Sciatic nerve (tissue), 2 donors: ENCODE data around the gene USHBP1. TPM values are rescaled to one million over a fixed set of nuclear protein-coding genes. Genes with fewer than 3 reads are reported as not detected.
"Not testable (repeated sequence)": the region's sequence is repeated elsewhere in the genome, so short reads cannot be mapped to it uniquely, and the experiment has no call there.

ENCODE experiments used
- ATAC-seq: fragments of 200-7000 bp; cut with Tn5 transposase; one replicate; pipeline ENCODE4 v1.9.1; 2020; ENCODE audit warnings: mild to moderate bottlenecking, moderate library complexity
- DNase-seq: peaks from one replicate; pipeline ENCODE4 v3.0.0-alpha.2; 2020; ENCODE audit warnings: low spot score
- intact Hi-C: fragments of 100-400 bp; cut with DNase I; formaldehyde crosslinking; loops from one replicate; pipeline ENCODE4 v1.14.2; 2022
- total RNA-seq: library from RNA; stranded (reverse); fragmentation: NEBNext Ultra II Directional; extraction: Animal tissue kit (Norgen Biotek cat#: 25700); gene quantifications from one replicate; pipeline ENCODE4 v1.2.1, GENCODE V29; 2021
- donor health status: DM: no; HTN: no; CAD: no.
- donor health status: DM: no; HTN: no; CAD: no.

The USHBP1 gene
- total RNA-seq, 1 donor from 2014 or later = 9.6 TPM

DNA sequence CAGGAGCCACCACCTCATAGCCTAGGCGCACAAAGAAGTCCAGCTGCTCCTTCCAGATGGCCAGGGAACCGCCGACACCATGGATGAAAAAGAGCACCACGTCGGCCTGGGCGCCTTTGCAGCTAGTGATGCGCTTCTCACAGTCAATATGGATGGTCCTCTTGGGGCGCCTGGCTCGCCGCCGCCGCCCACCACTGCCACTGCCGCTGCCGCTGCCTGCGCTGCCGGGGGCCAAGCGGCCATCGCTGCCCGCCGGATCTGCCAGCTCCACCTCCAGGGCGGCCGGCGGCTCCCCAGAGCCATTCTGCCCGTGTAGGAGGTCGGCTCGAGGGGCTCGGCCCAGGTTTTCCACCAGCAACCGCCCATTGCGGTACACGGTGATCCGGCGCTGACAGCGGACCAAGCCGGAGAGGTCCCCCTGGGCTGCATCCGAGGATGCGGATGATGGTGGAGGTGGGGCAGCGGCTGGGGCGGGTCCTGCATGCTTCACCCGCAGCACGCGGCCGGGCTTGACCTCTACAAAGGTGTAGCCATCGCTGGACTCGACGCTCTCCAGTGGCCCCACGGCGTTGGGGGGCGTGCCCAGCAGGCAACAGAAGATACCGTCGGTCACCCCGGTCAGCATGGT lies 36.6 kb upstream of the USHBP1 start:
- ATAC-seq (no peak), DNase-seq (no peak)
- intact Hi-C loops = no loop called here

DNA sequence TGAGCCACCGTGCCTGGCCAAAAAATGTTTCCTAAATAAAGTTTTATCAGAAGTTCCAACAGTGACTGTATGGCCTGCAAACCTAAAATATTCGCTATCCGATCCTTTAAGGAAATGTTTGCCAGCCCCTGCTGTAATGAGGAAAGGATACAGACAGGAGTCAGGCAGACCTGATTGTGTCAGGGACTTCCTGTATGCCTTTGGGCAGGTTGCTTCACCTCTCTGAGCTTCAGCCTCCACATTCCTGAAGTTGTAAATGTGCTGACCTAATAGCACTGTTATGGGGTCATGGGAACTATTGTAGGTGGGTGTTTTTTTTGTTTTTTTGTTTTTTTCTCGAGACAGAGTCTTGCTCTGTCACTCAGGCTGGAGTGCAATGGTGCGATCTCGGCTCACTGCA lies 32.4 kb upstream of the USHBP1 start:
- ATAC-seq (no peak), DNase-seq (no peak)
- intact Hi-C loops = loop anchor here (10.0 kb wide), 1 partner anchor 88 kb away; no protein-coding TSS in a partner anchor

DNA sequence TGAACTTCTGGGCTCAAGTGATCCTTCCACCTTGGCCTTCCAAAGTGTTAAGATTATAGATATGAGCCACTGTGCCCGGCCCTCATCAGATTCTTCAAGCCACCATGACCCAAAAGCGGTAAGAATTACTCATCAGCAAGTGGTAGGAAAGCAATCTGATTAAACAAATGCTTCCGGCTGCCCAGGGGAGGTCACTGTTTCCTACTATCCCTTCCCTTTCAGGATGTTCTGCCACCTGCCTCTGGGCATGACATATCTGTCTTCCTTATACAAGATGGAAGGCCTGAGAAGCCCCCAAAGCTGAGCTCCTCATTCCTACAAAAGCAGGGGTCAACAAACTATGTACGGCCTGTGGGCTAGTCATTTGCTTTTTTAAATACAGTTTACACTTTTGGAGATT lies 31.7 kb upstream of the USHBP1 start:
- ATAC-seq = no peak
- intact Hi-C loops = loop anchor here (10.0 kb wide), 1 partner anchor 89 kb away; no protein-coding TSS in a partner anchor
- no peak for DNase-seq

DNA sequence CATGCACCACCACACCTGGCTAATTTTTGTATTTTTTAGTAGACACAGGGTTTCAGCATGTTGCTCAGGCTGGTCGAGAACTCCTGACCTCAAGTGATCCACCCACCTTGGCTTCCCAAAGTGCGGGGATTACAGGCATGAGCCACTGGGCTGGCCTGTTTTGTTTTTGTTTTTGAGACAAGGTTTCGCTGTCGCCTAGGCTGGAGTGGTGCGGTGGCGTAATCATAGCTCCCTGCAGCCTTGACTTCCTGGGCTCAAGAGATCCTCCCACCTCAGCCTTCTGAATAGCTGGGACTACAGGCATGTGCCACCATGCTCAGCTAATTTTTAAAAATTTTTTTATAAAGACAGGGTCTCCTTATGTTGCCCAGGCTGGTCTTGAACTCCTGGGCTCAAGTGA lies 31.0 kb upstream of the USHBP1 start:
- ATAC-seq, DNase-seq: not testable (repeated sequence)
- intact Hi-C loops = loop anchor here (10.0 kb wide), 1 partner anchor 89 kb away; no protein-coding TSS in a partner anchor

DNA sequence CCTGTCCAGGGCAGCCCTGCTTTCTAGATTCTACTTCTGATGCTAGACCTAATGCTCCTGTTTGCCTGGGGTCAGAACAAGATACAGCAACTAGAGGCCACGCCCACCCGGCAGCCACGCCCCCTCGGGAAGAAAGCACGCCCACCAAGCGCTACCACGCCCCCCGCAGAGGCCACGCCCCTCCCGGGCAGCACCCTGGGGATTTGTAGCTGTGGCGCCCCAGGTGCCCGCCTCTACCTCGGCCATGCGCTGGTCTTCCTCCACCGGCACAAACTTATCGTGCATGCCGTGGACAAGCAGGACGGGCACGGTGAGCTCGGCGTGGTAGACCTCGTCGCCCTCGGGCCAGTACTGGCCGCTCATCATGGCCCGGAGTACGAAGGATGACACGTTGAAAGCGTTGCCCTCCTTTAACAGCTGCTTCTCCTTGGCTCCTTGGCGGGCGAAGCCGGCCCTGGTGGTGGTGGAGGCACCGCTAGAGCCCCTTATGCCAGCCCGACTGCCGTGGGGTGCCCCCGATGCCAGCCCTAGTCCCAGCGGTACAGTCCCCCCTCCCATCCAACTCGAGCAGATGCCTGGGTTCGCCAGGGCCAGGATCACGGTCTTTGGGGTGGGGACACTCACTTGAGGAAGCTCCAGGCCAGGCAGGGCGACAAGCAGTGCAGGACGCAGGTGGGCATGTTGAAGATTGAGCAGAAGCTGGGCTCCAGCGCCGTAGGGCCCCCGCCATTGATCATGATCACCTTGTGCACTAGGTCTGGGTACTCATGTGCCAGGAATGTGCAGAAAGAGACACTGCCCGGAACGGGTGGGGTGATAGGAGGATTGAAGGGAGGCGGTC lies 29.7 kb upstream of the USHBP1 start:
- intact Hi-C loops = loop anchor here (10.0 kb wide), 1 partner anchor 91 kb away; no protein-coding TSS in a partner anchor
- ATAC-seq = no peak
- no peak for DNase-seq

DNA sequence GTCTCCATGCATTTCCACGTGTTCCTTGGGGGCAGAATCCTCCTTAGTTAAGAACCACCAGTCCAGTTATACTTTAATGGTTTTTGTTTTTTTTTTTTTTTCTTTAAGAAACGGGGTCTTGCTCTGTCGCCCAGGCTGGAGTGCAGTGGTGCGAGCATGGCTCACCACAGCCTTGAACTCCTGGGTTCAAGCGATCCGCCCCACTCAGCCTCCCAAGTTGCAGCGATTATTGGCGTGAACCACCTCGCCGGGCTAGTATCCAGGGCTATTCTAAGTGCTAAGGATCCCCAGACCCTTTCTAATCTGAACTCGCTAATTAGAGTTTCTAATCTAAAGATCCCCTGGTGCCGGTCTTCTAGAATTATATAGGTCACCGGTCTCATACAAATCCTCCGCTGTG lies 29.1 kb upstream of the USHBP1 start:
- intact Hi-C loops = loop anchor here (10.0 kb wide), 1 partner anchor 91 kb away; no protein-coding TSS in a partner anchor
- no peak for DNase-seq
- no peak for ATAC-seq

- peak; percentile 94 for ATAC-seq
- intact Hi-C loops = loop anchor here (10.0 kb wide), 1 partner anchor 92 kb away; no protein-coding TSS in a partner anchor
Observed at GRCh38 chr19:17292301-17293074, 27.9 kb upstream of the USHBP1 start.

GRCh38 chr19:17289489-17289888 lies 24.9 kb upstream of the USHBP1 start:
- no peak for ATAC-seq
- DNase-seq = peak; percentile 77
- intact Hi-C loops = no loop called here

More at GRCh38 chr19:17292301-17293074, 27.9 kb upstream of the USHBP1 start:
- DNase-seq = peak; percentile 87

DNA sequence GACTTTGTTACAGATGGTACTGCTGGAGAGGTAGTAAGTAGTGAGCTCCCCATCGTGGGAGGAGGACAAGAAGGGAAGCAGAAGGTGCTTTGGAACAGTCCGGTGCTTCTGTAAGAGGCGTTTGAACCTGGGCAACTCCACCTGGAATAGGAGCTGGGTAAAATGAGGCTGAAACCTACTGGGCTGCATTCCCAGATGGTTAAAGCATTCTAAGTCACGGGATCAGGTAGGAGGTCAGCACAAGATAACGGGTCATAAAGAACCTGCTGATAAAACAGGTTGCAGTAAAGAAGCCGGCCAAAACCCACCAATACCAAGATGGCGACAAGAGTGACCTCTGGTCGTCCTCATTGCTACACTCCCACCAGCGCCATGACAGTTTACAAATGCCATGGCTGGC lies 22.2 kb upstream of the USHBP1 start:
- no peak for DNase-seq
- no peak for ATAC-seq
- intact Hi-C loops = no loop called here

GRCh38 chr19:17286263-17286662 lies 21.7 kb upstream of the USHBP1 start:
- no peak for ATAC-seq
- intact Hi-C loops = no loop called here
- no peak for DNase-seq

- no peak for ATAC-seq
Observed at GRCh38 chr19:17285415-17286135, 21.0 kb upstream of the USHBP1 start.

GRCh38 chr19:17283504-17283996 lies 19.0 kb upstream of the USHBP1 start:
- no peak for ATAC-seq
- intact Hi-C loops = loop anchor here (5.0 kb wide), 1 partner anchor 216 kb away; no protein-coding TSS in a partner anchor
- no peak for DNase-seq

More at GRCh38 chr19:17285415-17286135, 21.0 kb upstream of the USHBP1 start:
- intact Hi-C loops = no loop called here
- no peak for DNase-seq

GRCh38 chr19:17282488-17283125 lies 18.1 kb upstream of the USHBP1 start:
- intact Hi-C loops = loop anchor here (5.0 kb wide), 1 partner anchor 215 kb away; no protein-coding TSS in a partner anchor
- ATAC-seq (peak; percentile 93), DNase-seq (peak; percentile 88)

DNA sequence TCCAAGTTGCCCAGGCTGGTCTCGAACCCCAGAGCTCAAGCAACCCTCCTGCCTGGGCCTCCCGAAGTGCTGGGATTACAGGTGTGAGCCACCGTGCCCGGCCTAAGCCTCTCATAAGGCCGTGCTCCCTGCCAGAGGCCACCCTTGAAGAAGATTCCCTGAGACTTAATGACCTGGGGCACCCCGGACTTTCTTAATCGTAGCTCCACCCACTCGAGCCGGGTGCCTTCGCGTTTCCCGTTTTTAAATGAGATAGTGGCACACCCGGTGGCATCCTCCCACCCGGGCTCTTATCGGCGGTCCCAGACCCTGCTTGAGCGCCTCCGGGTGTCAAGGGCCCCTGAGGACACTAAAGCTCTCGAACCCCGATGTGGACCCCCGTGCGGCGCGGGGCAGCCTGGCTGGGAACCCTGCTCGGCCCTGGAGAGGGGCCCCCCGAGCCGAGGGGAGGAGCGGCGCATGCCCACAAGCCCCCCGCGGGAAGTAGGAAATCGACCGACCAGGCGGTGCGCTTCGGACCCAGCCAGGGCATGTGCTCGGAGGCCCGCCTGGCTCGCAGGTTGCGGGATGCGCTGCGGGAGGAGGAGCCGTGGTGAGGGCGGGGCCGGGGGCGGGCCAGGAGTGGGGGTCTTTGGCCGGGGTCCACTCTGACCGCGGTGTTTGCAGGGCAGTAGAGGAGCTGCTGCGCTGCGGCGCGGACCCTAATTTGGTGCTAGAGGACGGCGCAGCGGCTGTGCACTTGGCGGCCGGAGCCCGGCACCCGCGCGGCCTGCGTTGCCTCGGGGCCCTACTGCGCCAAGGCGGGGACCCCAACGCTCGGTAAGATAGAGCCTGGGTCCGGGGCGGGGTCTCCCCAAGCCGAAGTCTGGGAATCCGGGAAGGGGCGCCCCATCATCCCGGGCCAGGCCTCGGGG lies 17.1 kb upstream of the USHBP1 start, which contains the start of gene ANKLE1:
ANKLE1 (plus strand) TSS at position 511 of the 914 bp plus-strand sequence; CDS start at position 531, 20 bp downstream.
- intact Hi-C loops = loop anchor here (5.0 kb wide), 1 partner anchor 214 kb away; no protein-coding TSS in a partner anchor
- no peak for DNase-seq
- ATAC-seq = peak; percentile 13

DNA sequence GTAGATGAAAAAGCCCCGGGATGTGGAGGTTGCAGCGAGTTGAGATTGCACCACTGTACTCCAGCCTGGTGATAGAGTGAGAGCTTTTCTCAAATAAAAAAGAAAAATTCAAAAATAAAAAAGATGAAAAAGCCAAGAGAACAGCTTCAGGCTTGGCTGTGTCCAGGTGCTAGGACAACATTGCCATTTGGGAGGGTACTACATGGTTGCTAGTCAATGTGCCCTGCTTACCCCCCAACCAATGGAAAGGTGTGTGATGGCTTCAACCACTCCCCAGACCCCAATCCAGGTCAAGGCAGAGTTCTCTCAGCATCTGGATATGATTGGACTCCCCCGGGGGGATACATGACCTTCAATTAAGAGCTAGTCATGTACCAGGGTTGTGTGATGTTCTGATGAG lies 14.9 kb upstream of the USHBP1 start:
- no peak for ATAC-seq
- no peak for DNase-seq
- intact Hi-C loops = loop anchor here (10.0 kb wide), 1 partner anchor 75 kb away; no protein-coding TSS in a partner anchor

- intact Hi-C loops = loop anchor here (10.0 kb wide), 1 partner anchor 71 kb away; no protein-coding TSS in a partner anchor
- no peak for DNase-seq
- ATAC-seq = no peak
Observed at GRCh38 chr19:17275441-17276175, 11.1 kb upstream of the USHBP1 start.
